Kidney tubule cell (primary cell): ENCODE measurements around the gene COG7.

Experiments used
- DNase-seq: peaks from one replicate; pipeline ENCODE4 v3.0.0-alpha.2; 2018; ENCODE audit warnings: low spot score

The COG7 gene

DNA sequence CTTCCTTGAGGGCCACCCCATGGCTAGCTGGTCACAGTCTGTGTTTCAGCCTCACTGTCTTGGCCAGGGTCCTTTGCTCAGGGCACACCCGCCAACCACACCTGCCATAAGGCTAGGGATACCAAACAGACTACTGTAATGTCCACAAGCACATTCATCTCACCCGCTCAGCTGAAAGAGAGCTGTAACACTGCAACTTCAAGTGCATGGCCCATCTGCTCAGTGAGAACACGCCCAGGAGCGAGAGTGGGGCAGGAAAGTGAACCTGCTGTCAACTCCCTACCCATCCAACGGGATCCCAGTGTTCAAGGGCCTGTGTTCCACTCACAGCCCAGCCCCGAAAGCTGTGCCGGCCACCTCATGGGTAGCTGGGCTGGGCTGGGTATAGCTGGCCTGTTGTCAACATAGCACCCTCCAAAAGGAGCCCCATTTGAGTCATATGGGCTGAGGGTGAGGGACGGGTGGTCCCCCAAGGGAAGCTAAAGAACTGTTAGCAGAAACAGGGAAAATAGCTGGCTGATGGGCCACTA, 95.2 kb downstream of the COG7 start:
- DNase-seq: no peak

DNA sequence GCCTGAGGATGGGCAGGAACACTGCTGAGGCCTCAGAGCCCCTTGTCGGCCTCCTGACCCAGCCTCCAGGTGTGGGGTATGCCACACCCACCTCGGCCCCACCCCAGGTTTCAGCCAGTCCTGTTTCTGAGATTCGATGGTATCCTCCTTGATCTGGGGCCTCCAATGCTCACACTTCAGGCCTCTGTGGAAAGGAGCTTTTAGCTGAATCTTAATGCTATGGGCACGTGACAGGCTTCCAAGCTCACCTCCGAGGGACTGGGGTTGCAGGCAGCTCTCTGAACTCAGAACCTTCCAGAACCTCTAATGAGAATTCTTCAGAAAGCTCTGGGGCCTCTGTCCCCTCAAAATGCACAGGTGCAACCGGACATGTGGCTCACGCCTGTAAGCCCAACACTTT, 96.0 kb downstream of the COG7 start:
- DNase-seq: no peak

GRCh38 chr16:23355106-23355670, 97.8 kb downstream of the COG7 start:
- DNase-seq: no peak

DNA sequence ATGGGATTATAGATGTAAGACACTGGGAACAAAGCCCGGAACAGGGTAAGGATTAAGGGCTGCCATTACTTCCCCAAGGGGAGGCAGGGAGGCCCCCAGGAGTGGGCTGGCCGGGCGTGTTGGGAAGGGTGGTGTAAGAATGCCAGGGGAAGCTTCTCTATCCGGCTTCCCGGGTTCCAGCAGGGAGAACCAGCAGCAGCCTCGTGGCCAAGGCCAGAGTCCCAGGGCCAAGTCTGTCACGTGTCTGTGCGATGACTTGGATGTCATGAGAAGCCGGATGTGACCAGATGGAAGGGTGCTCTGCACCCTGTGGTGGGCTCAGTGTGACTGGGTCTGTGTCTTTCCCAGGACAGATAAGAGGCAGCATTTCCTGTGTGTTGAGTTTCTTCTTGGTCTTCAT, 98.7 kb downstream of the COG7 start:
- no peak for DNase-seq

DNA sequence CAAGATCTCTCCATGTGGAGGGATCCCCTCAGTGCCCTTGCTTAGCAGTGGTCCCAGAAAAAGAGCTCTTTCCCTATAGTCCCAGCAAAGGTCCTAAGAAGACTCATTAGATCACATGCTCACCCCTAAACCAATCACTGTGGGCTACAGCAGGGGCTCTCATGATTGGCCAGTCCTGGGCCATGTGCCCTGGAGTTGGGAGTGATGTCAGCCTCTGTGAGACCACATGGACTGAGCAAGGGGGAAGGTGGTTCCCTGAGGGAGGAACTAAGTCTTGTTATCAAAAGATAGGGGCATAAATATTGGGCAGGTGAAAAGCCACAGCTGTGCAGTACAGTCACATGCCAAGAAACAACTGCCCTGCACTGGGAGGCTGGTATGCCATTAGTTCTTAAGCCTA, 99.5 kb downstream of the COG7 start:
- no peak for DNase-seq

- no peak for DNase-seq
Observed at GRCh38 chr16:23351360-23351759, 101.6 kb downstream of the COG7 start.

GRCh38 chr16:23348579-23349469, 104.2 kb downstream of the COG7 start:
- DNase-seq: no peak

DNA sequence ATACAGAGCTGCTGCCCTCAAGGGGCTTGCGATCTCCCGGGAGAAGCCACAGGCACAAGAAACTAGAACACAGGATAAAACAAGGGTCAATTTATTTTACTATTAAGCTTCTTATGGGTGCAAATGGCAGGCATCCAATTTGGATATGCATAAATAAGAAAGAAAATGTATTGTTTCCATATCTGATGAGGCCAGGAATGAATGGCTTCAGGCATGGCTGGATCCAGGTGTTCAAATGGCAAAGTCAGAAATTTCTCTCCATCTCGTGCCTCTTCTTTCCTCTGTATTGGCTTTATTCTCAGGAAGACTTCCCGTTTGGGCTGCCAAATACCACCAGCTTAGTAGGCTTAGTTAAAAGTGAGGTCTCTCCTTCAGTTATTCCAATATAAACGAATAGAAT, 107.8 kb downstream of the COG7 start:
- no peak for DNase-seq

DNA sequence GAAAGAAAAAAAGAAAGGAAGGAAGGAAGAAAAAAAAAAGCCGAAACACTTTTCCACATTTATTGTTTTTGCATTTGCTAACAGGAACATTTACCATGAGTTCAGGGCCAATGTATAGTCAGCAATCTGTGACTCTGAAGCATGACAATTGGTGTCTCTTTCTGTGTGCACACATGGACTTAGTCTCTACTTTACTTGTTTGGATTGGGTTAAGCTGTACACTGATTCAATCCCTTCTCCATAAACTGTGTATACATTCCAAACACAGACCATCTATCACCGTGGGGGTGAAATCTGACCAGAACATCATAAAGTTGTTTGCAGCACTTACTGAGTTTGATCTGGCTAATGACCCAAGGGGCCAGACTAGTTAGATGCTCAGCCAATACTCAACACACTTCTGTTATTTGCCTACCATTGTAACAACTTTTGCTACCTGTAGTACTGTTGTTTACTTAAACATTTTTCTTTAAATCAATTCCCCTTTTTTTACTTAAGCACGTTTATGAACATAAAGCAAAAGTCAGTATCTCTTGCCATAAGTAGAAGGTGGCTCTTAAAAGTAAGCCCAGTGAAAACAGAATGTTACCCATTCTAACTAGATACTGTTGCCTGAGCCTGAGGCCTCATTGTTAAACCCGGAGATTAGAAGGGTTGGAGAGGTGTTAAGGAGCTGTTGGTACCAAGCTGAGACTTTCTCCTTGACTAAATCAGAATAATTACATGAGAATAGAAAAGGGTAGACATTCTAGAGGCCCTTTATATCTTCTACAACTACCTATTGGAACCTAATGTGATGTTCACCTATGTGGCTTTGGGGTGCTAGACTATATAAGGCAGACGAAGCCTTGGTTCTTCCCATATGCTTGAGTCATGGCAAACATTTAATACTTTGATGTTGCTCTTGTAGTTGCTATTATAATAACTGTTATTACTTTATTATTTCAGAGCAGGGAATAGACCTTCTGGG, 109.1 kb downstream of the COG7 start:
- DNase-seq: no peak

GRCh38 chr16:23342083-23342640, 110.8 kb downstream of the COG7 start:
- no peak for DNase-seq

DNA sequence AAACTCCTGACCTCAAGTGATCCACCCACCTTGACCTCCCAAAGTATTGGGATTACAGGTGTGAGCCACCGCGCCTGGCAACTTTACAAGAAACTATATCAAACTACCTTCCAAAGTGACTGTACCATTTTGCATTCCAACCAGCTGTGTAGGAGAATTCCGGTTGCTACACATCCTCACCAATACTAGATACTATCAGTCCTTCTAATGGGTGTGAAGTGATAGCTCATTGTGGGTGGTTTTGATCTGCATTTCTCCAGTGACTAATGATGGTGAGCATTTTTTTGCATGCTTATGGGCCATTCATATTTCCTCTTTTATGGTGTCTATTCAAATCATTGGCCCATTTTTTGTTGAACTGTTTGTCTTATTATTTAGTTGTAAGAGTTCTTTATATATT, 113.2 kb downstream of the COG7 start:
- peak; percentile 38 for DNase-seq
